GOT3 (cell line): Measurements from ENCODE around the gene B3GNT9.

ENCODE experiments used
- DNase-seq: peaks from one replicate; lab custom pipeline; 2025; ENCODE audit warnings: mixed read lengths; lab: John Stamatoyannopoulos, UW

The B3GNT9 gene

DNA sequence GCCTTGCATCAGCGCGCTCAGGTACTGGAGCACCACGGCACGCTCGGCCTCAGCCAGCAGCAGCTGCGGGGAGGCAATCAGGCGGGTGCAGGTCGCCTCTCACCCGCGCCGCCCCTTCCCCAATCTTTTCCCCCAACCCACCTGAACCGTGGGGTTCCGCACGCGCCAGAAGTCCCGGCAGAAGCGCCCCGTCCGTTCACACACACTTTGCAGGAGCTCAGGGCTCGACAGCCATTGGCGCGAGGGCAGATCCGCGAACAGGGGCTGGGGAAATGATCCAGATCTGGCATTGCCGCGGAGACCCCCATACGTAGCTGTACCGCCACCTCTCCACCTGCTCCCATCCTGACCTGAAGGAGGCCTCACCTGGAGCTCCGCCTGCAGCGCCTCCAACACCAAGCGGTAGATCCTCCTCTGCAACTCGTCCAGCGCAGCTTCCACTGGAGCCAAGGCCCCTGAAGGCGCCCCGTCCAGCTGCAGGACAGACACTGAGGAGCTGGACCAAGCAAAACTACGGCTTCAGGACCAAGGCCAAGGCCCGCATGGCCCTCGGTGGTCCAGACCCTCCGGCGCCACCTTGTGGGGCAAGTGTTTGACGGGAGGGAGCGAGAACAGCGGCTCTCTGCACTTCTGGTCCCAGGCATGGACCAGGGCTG lies 34.3 kb upstream of the B3GNT9 start:
- DNase-seq = peak; percentile 80

GRCh38 chr16:67184453-67184994 lies 33.7 kb upstream of the B3GNT9 start:
- no peak for DNase-seq

DNA sequence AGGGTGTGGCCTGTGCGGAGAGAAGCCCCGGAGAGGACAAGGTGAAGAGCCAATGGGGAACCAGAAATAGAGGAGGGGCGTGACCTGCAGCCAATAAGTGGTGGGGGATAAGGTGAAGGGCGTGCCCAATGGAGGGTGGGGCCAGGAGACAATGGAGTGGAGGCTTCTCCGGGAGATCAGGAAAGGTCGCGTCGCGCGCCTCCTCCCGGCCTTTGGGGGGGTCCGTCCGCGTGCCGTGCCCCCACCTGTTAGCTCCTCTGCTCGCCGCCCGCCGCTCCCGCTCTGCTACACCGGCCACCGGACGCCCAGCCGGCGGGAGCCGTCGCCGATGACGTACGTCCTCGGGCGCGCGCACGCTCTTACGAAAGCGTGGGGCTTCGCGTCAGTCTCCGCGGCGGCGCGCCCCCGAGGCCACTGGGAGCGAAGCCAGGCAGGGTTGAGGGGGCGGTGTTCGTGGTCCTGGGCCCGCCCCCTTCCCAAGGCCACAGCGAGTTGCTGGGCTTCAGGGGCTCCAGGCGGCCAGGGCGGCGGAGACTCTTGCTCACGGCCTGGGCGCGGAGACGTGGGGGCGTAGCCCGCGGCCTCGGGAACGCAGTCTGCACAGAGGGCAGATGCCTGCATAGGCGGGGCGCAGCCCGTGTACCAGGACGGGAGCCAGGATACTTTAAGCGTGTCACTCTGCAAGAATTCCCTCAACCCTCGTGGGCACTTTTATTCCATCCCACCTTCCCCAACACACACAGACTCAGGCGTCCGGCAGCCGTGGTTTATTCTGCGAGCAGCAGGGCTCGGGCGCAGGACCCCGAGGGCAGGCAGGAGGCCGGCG lies 33.0 kb upstream of the B3GNT9 start, which contains the start of gene MATCAP1:
TSS of gene MATCAP1 (minus strand) at position 337 of the 826 bp plus-strand sequence. CDS start 3,353 bp downstream, outside the sequence.
- DNase-seq = peak; percentile 88

DNA sequence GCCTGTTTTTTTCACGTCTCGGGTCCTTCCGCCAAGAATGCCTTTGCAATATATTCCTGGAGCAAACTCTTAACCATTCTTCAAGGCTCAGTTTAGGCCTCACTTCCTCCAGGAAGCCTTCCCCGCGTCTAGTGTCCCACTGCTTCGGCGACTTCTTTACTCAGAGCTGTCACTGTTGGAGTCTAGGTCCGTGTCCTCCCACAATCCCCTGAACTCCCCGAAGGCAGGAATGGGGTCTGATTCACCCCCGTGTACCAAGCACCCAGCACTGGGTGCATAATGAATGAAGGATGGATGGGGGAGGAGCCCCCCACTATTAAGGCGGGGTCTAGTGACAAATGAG lies 32.5 kb upstream of the B3GNT9 start:
- no peak for DNase-seq

DNA sequence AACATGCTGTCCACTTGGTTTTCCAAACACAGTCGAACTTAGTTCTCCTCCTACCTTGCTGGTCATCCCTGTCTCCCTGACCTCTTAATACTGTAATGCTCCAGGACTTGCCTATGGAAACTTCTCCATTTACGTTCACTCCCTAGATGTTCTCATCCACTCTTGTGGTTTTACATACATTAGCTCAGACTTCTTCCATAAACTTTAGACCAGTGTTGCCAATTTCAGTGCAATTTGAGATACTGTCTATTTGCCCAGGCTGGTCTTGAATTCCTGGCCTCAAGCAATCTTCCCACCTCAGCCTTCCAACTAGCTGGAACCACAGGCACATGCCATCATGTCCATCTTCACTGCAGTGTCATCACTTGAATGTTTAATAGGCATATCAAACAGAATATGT lies 31.5 kb upstream of the B3GNT9 start:
- no peak for DNase-seq

- no peak for DNase-seq
Measured at GRCh38 chr16:67181346-67181745, 30.5 kb upstream of the B3GNT9 start.

DNA sequence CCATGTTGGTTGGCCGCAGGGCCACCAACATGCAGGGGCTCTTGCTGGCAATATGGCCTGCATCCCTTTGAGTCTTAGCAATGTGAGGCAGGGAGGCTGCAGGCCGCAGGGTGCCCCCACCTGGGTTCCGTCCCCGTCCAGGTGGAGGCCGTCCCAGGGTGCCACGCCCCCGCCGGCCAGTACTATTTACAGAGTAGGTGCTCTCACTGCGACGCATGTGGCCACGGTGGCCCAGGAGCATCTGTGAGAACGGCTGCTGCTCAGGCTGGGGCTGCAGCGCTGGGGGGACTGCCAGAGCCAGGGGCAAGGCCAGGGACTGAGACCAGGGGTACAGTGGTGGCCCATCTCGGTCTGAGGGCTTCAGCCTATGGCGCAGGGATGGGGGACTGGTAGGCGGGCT lies 29.4 kb upstream of the B3GNT9 start:
- no peak for DNase-seq

DNA sequence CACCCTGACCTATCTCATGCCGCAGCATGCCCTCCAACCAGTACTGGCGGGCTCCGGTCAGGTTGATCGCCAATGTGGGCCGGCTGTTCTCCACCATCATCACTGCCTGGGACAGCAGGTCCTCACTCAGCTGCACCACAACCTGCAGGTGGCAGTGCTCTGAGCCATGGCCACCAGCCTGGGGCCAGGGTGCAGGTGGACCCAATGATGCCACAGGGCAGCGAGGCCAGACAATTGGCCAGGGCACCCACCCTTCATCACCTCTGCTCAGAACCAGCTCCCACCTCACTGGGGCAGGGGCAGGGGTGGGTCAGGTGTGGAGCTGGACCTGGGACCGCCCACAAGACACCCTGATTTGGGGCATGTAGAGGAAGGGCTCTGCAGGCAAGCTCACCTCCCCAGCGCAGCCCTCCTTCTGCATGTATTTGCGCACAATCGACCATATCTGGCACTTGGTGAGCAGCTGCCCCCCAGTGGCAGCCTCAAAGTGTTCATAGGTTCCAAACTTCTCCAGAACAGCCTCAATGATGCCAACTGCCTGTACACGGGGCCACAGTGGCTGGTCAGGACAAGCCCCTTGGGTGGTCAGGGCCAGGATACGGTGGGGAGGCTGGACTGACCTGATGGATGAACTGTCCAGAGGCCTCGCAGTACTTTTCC lies 28.8 kb upstream of the B3GNT9 start:
- no peak for DNase-seq

DNA sequence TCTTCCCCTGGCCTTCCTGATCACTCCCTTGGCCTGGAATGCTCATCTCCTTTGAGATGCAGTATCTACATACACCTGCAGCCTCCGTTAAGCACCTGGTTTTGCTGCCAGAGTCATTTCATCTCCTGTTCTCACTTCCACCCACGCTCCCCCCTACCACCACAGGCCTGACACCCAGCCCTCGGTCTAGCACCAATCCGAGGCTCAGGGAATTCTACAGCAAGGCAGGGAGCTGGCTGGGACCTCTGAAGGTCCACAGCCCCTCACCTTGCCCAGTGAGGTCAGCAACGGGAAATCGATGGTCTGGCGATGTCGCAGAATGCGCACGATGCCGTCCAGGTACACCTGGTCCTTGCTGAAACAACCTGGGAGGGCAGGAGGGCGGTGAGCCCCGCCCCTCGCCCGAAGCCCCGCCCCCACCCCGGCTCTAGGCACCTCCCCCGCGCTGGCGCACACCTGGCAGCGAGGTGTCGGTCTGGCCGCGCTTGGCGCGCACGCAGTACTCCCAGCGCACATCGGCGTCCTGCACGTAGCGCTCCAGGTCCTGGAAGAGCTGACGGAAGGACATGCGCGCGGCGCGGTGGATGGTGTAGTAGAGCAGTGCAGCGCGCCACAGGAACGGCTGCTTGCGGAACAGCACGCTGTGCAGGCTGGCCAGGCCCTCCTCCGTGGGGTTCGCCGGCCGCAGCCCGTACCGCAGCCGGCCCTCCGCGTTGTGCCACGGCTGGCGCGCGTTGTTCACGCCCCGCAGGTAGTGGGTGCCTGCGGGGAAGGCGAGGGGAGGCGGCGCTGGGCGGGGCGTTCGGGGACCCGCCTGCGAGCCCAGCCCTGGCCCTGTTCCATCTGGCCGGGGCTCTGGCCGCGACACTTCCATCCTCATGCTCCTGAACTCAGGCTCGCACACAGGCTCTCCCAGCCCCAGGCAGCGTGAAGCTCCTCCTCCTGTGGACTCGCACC lies 27.2 kb upstream of the B3GNT9 start:
- DNase-seq = no peak

DNA sequence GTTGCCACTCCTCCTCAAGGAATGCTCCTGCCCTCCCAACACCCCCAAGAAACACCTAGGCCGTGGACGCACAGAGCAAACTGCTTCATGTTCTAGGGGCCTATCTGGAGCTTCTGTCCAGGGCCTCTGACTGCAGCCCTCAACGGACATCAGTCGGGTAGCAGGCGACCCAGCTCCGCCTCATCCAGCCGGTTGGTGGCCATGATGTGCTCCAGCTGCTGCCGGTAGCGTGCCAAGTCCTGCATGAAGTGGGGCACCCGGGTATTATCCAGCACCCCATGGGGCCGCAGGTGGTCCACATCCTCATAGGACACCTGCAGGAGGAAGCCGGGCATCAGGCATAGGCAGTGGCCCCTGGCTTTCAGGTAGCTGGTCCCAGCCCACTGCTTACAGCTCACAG lies 25.9 kb upstream of the B3GNT9 start:
- DNase-seq = no peak

DNA sequence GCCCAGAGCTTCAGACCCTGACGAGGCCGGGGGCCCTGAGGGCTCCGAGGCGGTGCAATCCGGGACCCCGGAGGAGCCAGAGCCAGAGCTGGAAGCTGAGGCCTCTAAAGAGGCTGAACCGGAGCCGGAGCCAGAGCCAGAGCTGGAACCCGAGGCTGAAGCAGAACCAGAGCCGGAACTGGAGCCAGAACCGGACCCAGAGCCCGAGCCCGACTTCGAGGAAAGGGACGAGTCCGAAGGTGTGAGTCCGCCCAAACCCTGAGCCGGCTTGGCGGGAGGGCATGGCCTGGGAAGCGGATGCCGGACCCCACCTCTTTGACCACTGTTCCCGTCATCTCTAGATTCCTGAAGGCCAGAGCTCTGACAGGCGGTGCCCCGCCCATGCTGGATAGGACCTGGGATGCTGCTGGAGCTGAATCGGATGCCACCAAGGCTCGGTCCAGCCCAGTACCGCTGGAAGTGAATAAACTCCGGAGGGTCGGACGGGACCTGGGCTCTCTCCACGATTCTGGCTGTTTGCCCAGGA lies 24.0 kb upstream of the B3GNT9 start:
- DNase-seq = no peak

DNA sequence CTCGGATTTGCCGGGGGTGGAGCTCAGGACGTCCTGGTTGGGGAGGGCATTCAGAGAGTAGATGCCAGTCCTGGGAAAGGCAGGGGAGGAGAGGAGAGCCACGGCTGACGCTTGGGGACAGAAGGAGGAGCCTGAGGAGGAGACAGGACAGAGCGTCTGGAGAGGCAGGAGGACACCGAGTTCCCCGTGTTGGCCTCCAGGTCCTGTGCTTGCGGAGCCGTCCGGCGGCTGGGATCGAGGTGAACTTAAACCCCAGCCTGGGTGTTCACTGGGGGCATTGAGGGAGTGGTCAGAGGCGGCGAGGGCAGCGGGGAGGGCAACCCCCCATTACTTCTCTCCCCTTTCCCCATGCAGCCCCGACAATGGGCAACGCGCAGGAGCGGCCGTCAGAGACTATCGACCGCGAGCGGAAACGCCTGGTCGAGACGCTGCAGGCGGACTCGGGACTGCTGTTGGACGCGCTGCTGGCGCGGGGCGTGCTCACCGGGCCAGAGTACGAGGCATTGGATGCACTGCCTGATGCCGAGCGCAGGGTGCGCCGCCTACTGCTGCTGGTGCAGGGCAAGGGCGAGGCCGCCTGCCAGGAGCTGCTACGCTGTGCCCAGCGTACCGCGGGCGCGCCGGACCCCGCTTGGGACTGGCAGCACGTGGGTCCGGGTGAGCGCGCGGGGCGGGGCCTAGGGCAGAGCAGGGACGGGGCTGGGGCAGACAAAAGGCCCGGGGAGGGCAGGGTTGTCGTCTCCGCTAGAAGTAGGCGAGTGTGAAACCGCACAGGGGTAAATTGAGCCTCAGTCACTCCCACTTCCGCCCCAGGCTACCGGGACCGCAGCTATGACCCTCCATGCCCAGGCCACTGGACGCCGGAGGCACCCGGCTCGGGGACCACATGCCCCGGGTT lies 23.3 kb upstream of the B3GNT9 start:
- peak; percentile 29 for DNase-seq

DNA sequence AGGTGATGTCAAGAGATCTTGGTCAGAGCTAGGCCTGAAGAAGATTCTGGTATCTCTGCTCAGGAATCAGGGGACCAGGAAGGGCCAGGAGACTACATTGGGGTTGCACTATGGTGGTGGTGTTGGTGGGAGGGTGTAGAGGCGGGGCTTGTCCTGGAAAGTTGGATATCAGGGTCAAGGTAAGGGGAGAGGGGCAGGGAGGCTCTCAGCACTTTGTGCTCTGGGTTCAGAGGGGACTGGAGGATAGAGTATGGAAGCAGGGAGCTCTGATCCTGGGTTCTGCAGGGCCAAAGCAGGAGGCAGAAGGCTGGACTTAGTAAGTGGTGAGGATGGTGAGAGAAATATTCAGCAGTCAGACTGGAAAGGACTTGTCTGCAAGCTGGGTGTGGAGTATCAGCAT lies 22.5 kb upstream of the B3GNT9 start:
- no peak for DNase-seq

DNA sequence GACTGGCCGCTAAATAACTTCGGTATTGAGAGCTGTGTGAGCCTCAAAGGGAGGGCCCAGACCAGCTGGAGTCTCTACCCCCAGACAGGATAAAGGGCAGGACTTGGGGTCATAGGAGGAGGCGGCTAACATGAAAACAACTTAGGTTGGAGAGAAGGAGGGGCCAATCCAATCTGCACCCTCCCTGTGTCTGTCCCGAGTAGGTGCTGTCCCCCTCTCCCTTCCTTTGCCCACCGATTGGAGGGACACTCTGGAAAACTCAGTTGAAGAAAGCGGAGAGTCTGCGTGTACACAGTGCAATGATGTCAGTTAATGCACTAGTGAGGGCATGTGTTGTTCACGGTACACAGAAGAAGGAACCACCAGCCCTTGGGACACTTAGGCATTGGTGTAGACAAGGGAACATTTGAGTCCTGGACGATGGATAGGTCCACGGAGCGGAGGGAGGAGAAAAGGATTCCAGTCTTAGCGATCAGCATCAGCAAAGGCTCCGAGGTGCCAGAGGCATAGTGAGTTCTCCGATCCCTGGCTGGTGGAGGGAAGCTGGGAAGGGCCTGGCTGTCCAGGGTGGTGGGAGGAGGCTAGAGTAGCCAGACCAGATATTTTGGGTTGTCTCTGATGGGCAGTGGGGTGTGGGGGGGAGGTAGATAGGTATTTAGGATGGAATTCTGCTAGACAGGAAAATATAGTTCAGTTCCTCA lies 20.3 kb upstream of the B3GNT9 start:
- no peak for DNase-seq

- DNase-seq = peak; percentile 60
Measured at GRCh38 chr16:67170168-67170948, 19.6 kb upstream of the B3GNT9 start, which contains the start of gene NOL3. NOL3 (plus strand) TSS chr16:67170538.

DNA sequence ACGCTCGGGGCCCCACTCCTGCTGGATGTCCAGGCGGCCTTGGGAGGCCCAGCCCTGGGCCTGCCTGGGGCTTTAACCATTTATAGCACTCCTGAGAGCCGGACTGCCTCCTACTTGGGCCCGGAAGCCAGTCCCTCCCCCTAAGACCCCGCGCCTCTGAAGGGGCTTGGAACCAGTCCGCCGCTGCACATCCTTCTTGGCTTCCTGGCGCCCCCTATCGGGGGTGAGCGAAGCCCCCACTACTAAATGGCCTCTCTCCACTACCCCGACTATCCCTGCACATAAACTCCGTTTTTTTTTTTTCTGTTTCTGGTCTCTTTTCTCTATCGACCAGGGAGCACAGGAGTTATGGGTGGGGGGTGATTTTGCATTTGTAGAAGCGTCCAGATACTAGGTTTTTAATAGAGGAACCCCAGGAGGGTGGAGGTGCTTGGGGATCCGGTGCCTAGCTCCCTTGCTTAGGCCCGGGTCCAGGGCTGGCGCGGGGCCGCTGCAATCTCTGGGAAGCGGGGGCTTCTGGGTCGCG lies 18.9 kb upstream of the B3GNT9 start:
- DNase-seq = no peak

DNA sequence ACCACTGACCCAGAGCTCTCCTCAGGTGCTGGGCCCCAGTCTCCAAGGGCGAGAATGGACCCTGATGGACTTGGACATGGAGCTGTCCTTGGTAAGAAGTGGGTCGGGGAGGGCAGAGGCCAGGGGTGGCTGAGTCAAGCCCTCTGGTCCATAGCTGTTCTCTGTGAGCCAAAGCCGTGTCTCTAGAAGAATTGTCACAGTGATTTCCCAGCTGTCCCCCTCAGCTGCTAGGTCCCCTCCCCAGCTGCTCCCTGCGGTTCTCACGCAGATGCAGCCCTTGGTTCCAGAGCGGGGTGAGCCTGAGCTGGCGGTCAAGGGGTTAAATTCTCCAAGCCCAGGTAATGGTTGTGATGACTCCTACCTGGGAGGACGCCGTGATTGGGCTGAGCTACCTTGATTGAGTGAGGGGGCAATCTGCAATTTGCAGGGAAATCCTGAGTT lies 18.2 kb upstream of the B3GNT9 start:
- DNase-seq = no peak

GRCh38 chr16:67167588-67167987 lies 16.8 kb upstream of the B3GNT9 start:
- no peak for DNase-seq
